Measurements from ENCODE around the gene LDLRAP1. TPM values are rescaled to one million over a fixed set of nuclear protein-coding genes. Genes with fewer than 3 reads are reported as not detected.

The LDLRAP1 gene
- polyA plus RNA-seq, 1 donor from 2014 or later = 0.22 TPM

- TF ChIP-seq TAF1 (IDR thresholded peaks at IDR 0.05; ENCODE audit: low read depth) (no peak), SMC3 (conservative IDR thresholded peaks at IDR 0.05; ENCODE audit: poor library complexity) (no peak), EZH2 (IDR thresholded peaks at IDR 0.05; ENCODE audit: borderline replicate concordance, insufficient read depth, low read length, poor library complexity, severe bottlenecking) (no peak), MXI1 (conservative IDR thresholded peaks at IDR 0.05; ENCODE audit: poor library complexity, severe bottlenecking) (no peak), REST (IDR thresholded peaks at IDR 0.05; ENCODE audit: borderline replicate concordance) (no peak), EP300 (conservative IDR thresholded peaks at IDR 0.05; ENCODE audit: poor library complexity, severe bottlenecking) (no peak), RAD21 (conservative IDR thresholded peaks at IDR 0.05) (no peak), POLR2AphosphoS5 (IDR thresholded peaks at IDR 0.05) (no peak)
- TF ChIP-seq, protein P1, sequence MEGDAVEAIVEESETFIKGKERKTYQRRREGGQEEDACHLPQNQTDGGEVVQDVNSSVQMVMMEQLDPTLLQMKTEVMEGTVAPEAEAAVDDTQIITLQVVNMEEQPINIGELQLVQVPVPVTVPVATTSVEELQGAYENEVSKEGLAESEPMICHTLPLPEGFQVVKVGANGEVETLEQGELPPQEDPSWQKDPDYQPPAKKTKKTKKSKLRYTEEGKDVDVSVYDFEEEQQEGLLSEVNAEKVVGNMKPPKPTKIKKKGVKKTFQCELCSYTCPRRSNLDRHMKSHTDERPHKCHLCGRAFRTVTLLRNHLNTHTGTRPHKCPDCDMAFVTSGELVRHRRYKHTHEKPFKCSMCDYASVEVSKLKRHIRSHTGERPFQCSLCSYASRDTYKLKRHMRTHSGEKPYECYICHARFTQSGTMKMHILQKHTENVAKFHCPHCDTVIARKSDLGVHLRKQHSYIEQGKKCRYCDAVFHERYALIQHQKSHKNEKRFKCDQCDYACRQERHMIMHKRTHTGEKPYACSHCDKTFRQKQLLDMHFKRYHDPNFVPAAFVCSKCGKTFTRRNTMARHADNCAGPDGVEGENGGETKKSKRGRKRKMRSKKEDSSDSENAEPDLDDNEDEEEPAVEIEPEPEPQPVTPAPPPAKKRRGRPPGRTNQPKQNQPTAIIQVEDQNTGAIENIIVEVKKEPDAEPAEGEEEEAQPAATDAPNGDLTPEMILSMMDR (IDR thresholded peaks at IDR 0.05; ENCODE audit: poor library complexity, severe bottlenecking) = no peak
- H3K9me3 ChIP-seq (ENCODE audit: low read length) = no peaks in the 10 kb centered on the region
- H3F3A ChIP-seq (ENCODE audit: insufficient read depth, low read length, poor library complexity, severe bottlenecking) = no peaks in the 10 kb centered on the region
- H3K36me3 ChIP-seq (ENCODE audit: insufficient read depth, low read length) = peaks cover 16% of the 10 kb centered on the region
- no peak overlapping the region for H3K4me3 ChIP-seq (ENCODE audit: low read length)
- no peak overlapping the region for H3K4me2 ChIP-seq (ENCODE audit: low read length)
- no peak overlapping the region for H2AFZ ChIP-seq (ENCODE audit: low read depth, low read length)
- no peaks in the 10 kb centered on the region for H3K27me3 ChIP-seq (ENCODE audit: insufficient read depth, low read depth, low read length)
- H3K79me2 ChIP-seq (replicated peaks; ENCODE audit: insufficient read depth, low read length) = no peaks in the 10 kb centered on the region
- H3K9ac ChIP-seq (ENCODE audit: low read length) = no peak overlapping the region
- no peaks in the 10 kb centered on the region for H4K20me1 ChIP-seq (ENCODE audit: insufficient read depth)
- no peak overlapping the region for H3K27ac ChIP-seq (ENCODE audit: low read length)
- no peaks in the 10 kb centered on the region for H3K9me2 ChIP-seq (ENCODE audit: insufficient read depth, low read length)
These were observed 42.7 kb upstream of the LDLRAP1 start for GRCh38 chr1:25500694-25501093.

DNA sequence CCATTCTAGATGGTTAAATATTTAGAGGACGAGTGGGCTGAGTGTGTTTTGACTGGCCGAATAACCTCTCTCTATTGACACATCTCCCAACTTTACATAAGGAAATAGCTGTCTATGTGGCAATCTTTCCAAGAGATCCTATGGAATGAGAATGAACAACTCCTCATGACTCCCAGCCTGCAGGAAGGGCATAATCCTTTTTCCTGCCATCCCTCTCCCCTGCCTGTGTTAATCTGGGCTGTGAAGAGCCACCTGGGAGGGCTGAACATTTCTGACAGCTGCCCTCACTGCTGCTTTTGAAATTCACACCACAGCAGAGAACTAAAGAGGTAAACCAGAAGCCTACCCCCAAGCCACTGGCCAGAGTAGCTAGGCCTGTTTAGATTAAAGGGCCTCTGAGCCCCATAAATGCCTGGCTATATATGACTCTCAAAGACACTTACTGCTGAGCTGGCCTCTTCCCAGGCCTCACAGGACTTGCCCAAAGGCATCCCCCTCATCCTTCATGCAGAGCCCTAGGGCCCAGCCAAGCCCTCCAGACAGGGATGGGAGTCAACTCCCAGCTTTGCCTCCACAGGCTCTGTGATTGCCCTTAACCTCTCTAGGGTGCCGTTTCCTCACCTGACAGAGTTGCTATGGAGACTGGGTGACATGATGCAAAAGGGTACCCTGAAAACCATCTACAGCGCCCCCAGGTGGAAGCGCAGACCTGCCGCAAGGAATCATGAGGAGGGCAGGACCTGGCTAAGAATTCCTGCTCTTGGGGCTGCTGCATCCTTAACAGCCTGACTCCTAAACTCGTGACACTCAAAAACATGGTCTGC is 42.0 kb upstream of the LDLRAP1 start:
- H3K27ac ChIP-seq (ENCODE audit: low read length) = no peak overlapping the region
- H3F3A ChIP-seq (ENCODE audit: insufficient read depth, low read length, poor library complexity, severe bottlenecking) = no peaks in the 10 kb centered on the region
- no peaks in the 10 kb centered on the region for H3K27me3 ChIP-seq (ENCODE audit: insufficient read depth, low read depth, low read length)
- TF ChIP-seq REST (IDR thresholded peaks at IDR 0.05; ENCODE audit: borderline replicate concordance) = no peak
- TF ChIP-seq, protein P1 (IDR thresholded peaks at IDR 0.05; ENCODE audit: poor library complexity, severe bottlenecking) = peak; percentile 21
- no peaks in the 10 kb centered on the region for H3K9me2 ChIP-seq (ENCODE audit: insufficient read depth, low read length)
- no peak overlapping the region for H2AFZ ChIP-seq (ENCODE audit: low read depth, low read length)
- peaks cover 10% of the 10 kb centered on the region for H3K36me3 ChIP-seq (ENCODE audit: insufficient read depth, low read length)
- no peak overlapping the region for H3K4me3 ChIP-seq (ENCODE audit: low read length)
- no peaks in the 10 kb centered on the region for H3K79me2 ChIP-seq (replicated peaks; ENCODE audit: insufficient read depth, low read length)
- no peaks in the 10 kb centered on the region for H4K20me1 ChIP-seq (ENCODE audit: insufficient read depth)
- no peak overlapping the region for H3K9ac ChIP-seq (ENCODE audit: low read length)
- H3K4me2 ChIP-seq (ENCODE audit: low read length) = no peak overlapping the region
- no peaks in the 10 kb centered on the region for H3K9me3 ChIP-seq (ENCODE audit: low read length)
